ENCODE results near the gene TEKT2. TPM values are rescaled to one million over a fixed set of nuclear protein-coding genes. Genes with fewer than 3 reads are reported as not detected.
A peak's percentile ranks its signal among the peaks of the same experiment; 100 is the strongest.

Gene TEKT2
- total and polyA plus RNA-seq, 2 donors (not counting 3 experiments of a cell fraction or from before 2014, with no cell fraction given) = 0.38 to 0.61 TPM

- no peak overlapping the region for H3K9ac ChIP-seq (replicated peaks; ENCODE audit: extremely low read depth, insufficient read depth, low read length)
- no peak overlapping the region for H2AFZ ChIP-seq (ENCODE audit: low read depth, low read length)
- intact Hi-C loops (cut with micrococcal nuclease) (no loop called here), dilution Hi-C loops (cut with MboI; ENCODE audit: extremely low pct_ligation_motif_present, low sequenced_read_pairs) (no loop called here)
- ChIA-PET POLR2A (interaction anchor here (0.7 kb wide), 1 partner anchor 304 kb away, joined by 3 read pairs; no protein-coding TSS in a partner anchor), CTCF (interaction anchor here (0.6 to 13.8 kb wide), 14 partner anchors 8 to 354 kb away, joined by 3 to 233 read pairs (median 3); partner anchors contain the start of genes OSCP1 and TRAPPC3)
- H3K4me2 ChIP-seq (ENCODE audit: insufficient read depth, low read length) = no peak overlapping the region
- H3K9me3 ChIP-seq (replicated peaks; ENCODE audit: control insufficient read depth, insufficient read depth, low read length) = no peaks in the 10 kb centered on the region
- H3K27ac ChIP-seq (ENCODE audit: insufficient read depth, low read depth, low read length) = no peak overlapping the region
- no peaks in the 10 kb centered on the region for H4K20me1 ChIP-seq (replicated peaks; ENCODE audit: control insufficient read depth, extremely low read depth, insufficient read depth, low read length)
- no TSS peak for BruUV-seq (replicated peaks)
- DNase-seq (ENCODE audit: low read depth, low spot score) (no peak), FAIRE-seq (no peak)
- TF ChIP-seq CTCF (IDR thresholded peaks at IDR 0.05; ENCODE audit: extremely low read depth in 1 of 2, insufficient read depth in 1 of 2, low read depth in 1 of 2, low read length in 2 of 2) = peak; percentile 21 to 32
- TF ChIP-seq GATA2 (IDR thresholded peaks at IDR 0.05; ENCODE audit: insufficient read depth, insufficient read length, low read depth, low read length) = no peak
- no peaks in the 10 kb centered on the region for H3K27me3 ChIP-seq (ENCODE audit: control insufficient read depth in 2 of 2, insufficient read depth in 2 of 2, low read length in 2 of 2)
- no peaks in the 10 kb centered on the region for H3K4me1 ChIP-seq (ENCODE audit: control insufficient read depth, extremely low read depth, insufficient read depth, low read length)
- H3K79me2 ChIP-seq (ENCODE audit: control insufficient read depth, insufficient read depth, low read length) = no peaks in the 10 kb centered on the region
- H3K36me3 ChIP-seq (ENCODE audit: control insufficient read depth in 2 of 2, extremely low read depth in 1 of 2, insufficient read depth in 2 of 2, low read length in 2 of 2) = peaks cover 16 to 30% of the 10 kb centered on the region in 2 experiments
- H3K4me3 ChIP-seq (replicated peaks in 1 of 3; ENCODE audit: insufficient read depth in 1 of 3, low read depth in 1 of 3, low read length in 3 of 3) = no peak overlapping the region
- H3K9me1 ChIP-seq (replicated peaks; ENCODE audit: control insufficient read depth, extremely low read depth, insufficient read depth, low read length) = no peaks in the 10 kb centered on the region
Observed at GRCh38 chr1:36096500-36097432, 12.9 kb downstream of the TEKT2 start.
